Body of pancreas (tissue), 4 donors: ENCODE measurements around the gene TNFRSF18.

Experiments used
- CTCF ChIP-seq, 7 experiments: fragments of 450-650 bp in 4 of 7; fragments of 200-600 bp in 3 of 7; sonication (generic) in 3 of 7; IDR thresholded peaks; one replicate each; pipeline ENCODE4 v1.5.1; 2016 to 2019; ENCODE audit warnings: antibody characterized with exemption in 7 of 7
- POLR2A ChIP-seq, 3 donors: fragments of 450-650 bp; IDR thresholded peaks; one replicate each; pipeline ENCODE4 v1.6.1; 2016; ENCODE audit warnings: antibody characterized with exemption in 3 of 3, mild to moderate bottlenecking in 2 of 3

GRCh38 chr1:1181129-1181937 lies 25.1 kb downstream of the TNFRSF18 start:
- TF ChIP-seq POLR2A (IDR thresholded peaks at IDR 0.05), result no peak
- no peak for TF ChIP-seq CTCF (IDR thresholded peaks at IDR 0.05)
